Upper lobe of left lung (tissue), 4 donors: ENCODE measurements around the gene COX7B.

ENCODE experiments used
- EP300 ChIP-seq, 4 donors: sonication (generic); formaldehyde crosslinking; IDR thresholded peaks; one replicate each; pipeline ENCODE4 v1.5.1; 2017; ENCODE audit warnings: antibody characterized with exemption in 4 of 4, control low read depth in 2 of 4
- POLR2A ChIP-seq, 4 donors: fragments of 450-650 bp; IDR thresholded peaks; one replicate each; pipeline ENCODE4 v1.5.1; 2016 to 2017; ENCODE audit warnings: antibody characterized with exemption in 4 of 4, mild to moderate bottlenecking in 2 of 4
- POLR2AphosphoS5 ChIP-seq, 2 donors: sonication (generic); formaldehyde crosslinking; IDR thresholded peaks; one replicate each; pipeline ENCODE4 v1.5.1; 2017; ENCODE audit warnings: antibody characterized with exemption in 2 of 2
- TF ChIP-seq, protein P1 (sequence below), 6 experiments: fragments of 450-650 bp in 4 of 6; fragments of 200-600 bp in 2 of 6; sonication (generic) in 2 of 6; IDR thresholded peaks; one replicate each; pipeline ENCODE4 v1.5.1; 2016 to 2019; ENCODE audit warnings: antibody characterized with exemption in 6 of 6

DNA sequence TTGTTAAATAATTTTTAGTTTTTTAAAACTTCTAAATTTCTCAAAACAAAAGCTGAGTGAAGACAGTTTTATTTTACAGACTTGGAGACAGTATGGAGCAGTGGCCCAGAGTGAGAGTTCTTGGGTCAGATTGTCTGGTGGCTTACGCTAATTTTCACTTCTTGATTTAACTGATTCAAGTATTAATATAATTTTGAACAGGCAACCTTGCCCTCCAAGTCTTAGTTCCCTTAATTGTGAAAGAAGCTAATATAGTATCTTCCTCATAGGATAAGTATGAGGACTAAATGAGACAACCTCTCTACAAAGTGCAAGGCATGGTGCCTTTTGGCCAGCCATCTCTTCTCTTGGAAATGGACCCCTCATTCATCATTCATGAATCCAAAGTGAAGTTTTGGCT lies 36.6 kb downstream of the COX7B start:
- TF ChIP-seq, protein P1, sequence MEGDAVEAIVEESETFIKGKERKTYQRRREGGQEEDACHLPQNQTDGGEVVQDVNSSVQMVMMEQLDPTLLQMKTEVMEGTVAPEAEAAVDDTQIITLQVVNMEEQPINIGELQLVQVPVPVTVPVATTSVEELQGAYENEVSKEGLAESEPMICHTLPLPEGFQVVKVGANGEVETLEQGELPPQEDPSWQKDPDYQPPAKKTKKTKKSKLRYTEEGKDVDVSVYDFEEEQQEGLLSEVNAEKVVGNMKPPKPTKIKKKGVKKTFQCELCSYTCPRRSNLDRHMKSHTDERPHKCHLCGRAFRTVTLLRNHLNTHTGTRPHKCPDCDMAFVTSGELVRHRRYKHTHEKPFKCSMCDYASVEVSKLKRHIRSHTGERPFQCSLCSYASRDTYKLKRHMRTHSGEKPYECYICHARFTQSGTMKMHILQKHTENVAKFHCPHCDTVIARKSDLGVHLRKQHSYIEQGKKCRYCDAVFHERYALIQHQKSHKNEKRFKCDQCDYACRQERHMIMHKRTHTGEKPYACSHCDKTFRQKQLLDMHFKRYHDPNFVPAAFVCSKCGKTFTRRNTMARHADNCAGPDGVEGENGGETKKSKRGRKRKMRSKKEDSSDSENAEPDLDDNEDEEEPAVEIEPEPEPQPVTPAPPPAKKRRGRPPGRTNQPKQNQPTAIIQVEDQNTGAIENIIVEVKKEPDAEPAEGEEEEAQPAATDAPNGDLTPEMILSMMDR (IDR thresholded peaks at IDR 0.05) = no peak
- TF ChIP-seq POLR2AphosphoS5 (IDR thresholded peaks at IDR 0.05) (no peak), POLR2A (IDR thresholded peaks at IDR 0.05) (no peak), EP300 (IDR thresholded peaks at IDR 0.05) (no peak)
